Right cardiac atrium (tissue), 5 donors: ENCODE results near the gene MAMLD1. TPM values are rescaled to one million over a fixed set of nuclear protein-coding genes. Genes with fewer than 3 reads are reported as not detected.

ENCODE experiments used
- ATAC-seq, 2 donors: fragments of 200-7000 bp; cut with Tn5 transposase; one replicate each; pipeline versions ENCODE4 v1.8.0 to v1.9.1; 2020; ENCODE audit warnings: moderate library complexity in 2 of 2, mild to moderate bottlenecking in 1 of 2
- DNase-seq, 3 donors: peaks; one replicate each; pipeline ENCODE4 v3.0.0-alpha.2; 2020
- H3K27ac ChIP-seq: one replicate; pipeline ENCODE4 v1.5.1; 2013; ENCODE audit warnings: mild to moderate bottlenecking, low read length, control low read depth, moderate library complexity
- H3K27me3 ChIP-seq: one replicate; pipeline ENCODE4 v1.6.1; 2013; ENCODE audit not compliant: control insufficient read depth, insufficient read depth
- H3K4me1 ChIP-seq: one replicate; pipeline ENCODE4 v1.6.1; 2013; ENCODE audit warnings: low read length; ENCODE audit not compliant: control insufficient read depth, insufficient read depth
- H3K4me3 ChIP-seq: one replicate; pipeline ENCODE4 v1.5.1; 2013; ENCODE audit warnings: low read length, control low read depth
- H3K9me3 ChIP-seq: one replicate; pipeline ENCODE4 v1.6.1; 2013; ENCODE audit warnings: low read length; ENCODE audit not compliant: control insufficient read depth
- WGBS: extraction: QIAGEN DNeasy Blood & Tissue Kit; methylation state at CpG from one replicate; pipeline ENCODE4 v1.1.7; 2013; 5-methylcytosine and 5-hydroxymethylcytosine counted together
- intact Hi-C, 4 donors: fragments of 100-400 bp; cut with DNase I; formaldehyde crosslinking; loops; one replicate each; pipeline versions ENCODE4 v1.11.0 to v1.14.0; 2022 to 2023
- polyA plus RNA-seq: library from polyadenylated mRNA; stranded (reverse); fragments of 200-250 nt; gene quantifications from one replicate; pipeline ENCODE4 v1.2.3, GENCODE V29; 2013
- total RNA-seq, 4 donors: library from RNA; stranded (reverse); fragmentation: NEBNext Ultra II Directional; extraction: Animal tissue kit (Norgen Biotek cat#: 25700); gene quantifications; one replicate each; pipeline ENCODE4 v1.2.1, GENCODE V29; 2021
- donor health status: healthy with polysubstance abuse.
- donor health status: DM: no; HTN: yes; CAD: no.
- donor health status: DM: no; HTN: no; CAD: no.
- donor health status: DM: no; HTN: yes; CAD: no; lungs with severe emphysema.
- donor health status: DM: yes; HTN: yes; CAD: no.

The MAMLD1 gene
- total and polyA plus RNA-seq, 5 donors, result 1.3 to 3.1 (median 2.6) TPM

DNA sequence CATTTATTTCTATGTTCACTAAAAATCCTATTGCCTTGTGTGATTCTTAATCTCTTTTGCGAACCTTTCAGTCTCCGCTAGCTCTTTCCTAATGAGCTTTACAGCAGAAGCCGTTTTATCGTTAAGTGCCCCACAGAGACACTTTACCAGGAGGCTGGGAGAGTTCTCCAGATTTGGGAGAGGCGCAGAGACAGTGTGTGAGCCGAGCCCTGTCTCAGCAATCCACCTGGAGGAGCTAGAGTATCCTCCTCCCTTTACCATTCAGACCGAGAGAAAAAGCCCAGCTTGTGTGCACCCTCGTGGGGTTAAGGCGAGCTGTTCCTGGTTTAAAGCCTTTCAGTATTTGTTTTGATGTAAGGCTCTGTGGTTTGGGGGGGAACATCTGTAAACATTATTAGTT is 150.4 kb downstream of the MAMLD1 start:
- no peaks in the 10 kb centered on the region for H3K27me3 ChIP-seq
- DNase-seq (no peak), ATAC-seq (no peak)
- no peaks in the 10 kb centered on the region for H3K9me3 ChIP-seq
- no peak overlapping the region for H3K27ac ChIP-seq
- 87% methylated on average over 9 of the region's 9 CpGs for WGBS
- H3K4me3 ChIP-seq, result no peak overlapping the region
- intact Hi-C loops, result no loop called here
- H3K4me1 ChIP-seq, result peaks cover 4% of the 10 kb centered on the region

DNA sequence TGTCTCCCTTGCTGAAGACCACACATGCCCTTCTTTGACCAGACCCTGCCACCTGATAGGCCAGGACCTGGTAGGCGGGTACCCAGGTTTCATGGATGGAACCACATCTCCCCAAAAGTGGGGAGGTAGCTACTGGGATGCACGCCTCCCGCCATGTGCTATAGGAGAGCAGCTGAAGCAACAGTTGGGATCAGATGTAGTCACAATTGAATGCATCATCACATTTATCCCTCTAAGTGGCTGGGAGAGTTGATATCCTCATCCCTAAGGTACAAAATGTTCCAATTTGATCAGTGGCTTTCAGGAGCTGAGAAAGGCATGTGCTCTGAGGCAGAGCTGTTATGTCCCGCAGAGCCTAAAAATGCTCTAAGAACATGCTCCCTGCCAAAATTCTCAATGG is 151.3 kb downstream of the MAMLD1 start:
- ATAC-seq, result peak; percentile 17 to 56
- Histone ChIP-seq H3K9me3 (no peaks in the 10 kb centered on the region), H3K27me3 (no peaks in the 10 kb centered on the region), H3K4me1 (peaks cover 4% of the 10 kb centered on the region), H3K27ac (no peak overlapping the region), H3K4me3 (no peak overlapping the region)
- intact Hi-C loops, result no loop called here
- no peak for DNase-seq
- WGBS, result 86% methylated on average over 4 of the region's 4 CpGs

DNA sequence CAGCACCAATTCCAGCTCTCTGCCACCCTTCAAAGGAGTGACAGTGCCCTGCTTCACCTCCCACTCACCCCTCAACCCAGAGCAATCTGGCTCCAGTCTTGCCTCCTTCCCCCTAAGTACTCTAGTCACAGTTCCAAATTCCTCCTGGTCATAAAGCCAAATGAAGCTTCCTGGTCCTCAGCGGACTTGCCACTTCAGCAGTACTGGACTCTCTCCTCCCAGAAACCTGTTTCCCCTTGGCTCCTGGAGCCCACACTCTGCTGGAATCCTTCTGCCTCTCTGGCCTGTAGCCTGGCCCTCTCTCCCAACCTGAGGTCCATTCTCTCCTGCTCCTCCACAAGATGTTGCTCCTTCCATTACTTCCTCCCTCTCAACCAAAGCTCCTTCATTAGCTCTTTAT is 152.7 kb downstream of the MAMLD1 start:
- no peak overlapping the region for H3K27ac ChIP-seq
- ATAC-seq (no peak), DNase-seq (no peak)
- no peak overlapping the region for H3K4me3 ChIP-seq
- H3K27me3 ChIP-seq, result no peaks in the 10 kb centered on the region
- no peaks in the 10 kb centered on the region for H3K9me3 ChIP-seq
- WGBS, result 61% methylated on average over 1 of the region's 1 CpG
- intact Hi-C loops, result no loop called here
- H3K4me1 ChIP-seq, result peaks cover 4% of the 10 kb centered on the region

DNA sequence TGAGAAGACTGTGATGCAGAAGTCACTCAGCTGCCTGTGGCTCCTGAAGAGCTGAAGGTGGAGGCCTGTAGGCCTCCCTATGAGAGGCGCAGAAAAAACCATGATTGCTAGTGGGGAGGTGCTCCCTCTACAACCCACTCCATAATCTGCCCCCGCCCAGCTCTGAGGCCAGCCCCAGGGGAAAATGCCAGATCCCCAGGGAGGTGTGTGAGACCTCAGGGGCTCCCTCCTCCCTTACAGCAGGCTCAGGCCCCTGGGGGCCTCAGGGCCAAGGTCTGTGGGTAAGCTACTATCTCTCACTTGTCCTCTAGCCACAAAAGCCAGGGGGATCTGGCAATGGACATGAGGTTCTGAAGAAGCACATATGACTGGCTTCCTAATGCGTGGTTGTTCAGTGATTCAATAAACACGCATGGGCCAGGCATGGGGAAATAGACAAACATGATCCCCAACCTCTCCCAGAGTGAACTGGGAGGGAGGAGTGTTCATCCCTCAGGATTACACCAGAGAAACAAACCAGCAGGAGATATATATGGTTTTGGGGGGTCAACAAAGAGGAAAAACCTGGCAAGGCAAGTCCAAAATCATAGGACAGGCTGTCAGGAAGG is 154.3 kb downstream of the MAMLD1 start:
- intact Hi-C loops, result no loop called here
- ATAC-seq (no peak), DNase-seq (no peak)
- no peaks in the 10 kb centered on the region for H3K9me3 ChIP-seq
- peaks cover 4% of the 10 kb centered on the region for H3K4me1 ChIP-seq
- WGBS, result 86% methylated on average over 4 of the region's 4 CpGs
- H3K27me3 ChIP-seq, result no peaks in the 10 kb centered on the region
- H3K4me3 ChIP-seq, result no peak overlapping the region
- no peak overlapping the region for H3K27ac ChIP-seq

DNA sequence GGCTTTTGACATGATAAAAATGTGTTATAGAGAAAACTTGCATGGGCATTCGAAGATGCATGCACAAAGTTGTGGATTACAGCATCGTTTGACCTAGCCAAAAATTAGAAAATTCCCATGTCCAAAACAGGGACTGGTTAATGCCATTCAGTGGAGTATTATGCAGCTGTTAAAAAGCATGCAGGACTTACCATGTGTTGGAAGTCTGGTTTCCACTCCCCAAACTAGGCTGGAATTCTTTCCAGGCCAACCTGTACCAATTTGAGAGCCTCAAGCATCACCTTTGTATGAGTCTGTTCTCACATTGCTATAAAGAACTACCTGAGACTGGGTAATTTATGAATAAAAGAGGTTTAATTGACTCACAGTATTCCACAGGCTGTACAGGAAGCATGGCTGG is 159.4 kb downstream of the MAMLD1 start:
- H3K4me1 ChIP-seq, result peaks cover 6% of the 10 kb centered on the region
- H3K9me3 ChIP-seq, result no peaks in the 10 kb centered on the region
- 93% methylated on average over 2 of the region's 2 CpGs for WGBS
- no peak overlapping the region for H3K4me3 ChIP-seq
- intact Hi-C loops, result no loop called here
- ATAC-seq (no peak), DNase-seq (no peak)
- no peaks in the 10 kb centered on the region for H3K27me3 ChIP-seq
- no peak overlapping the region for H3K27ac ChIP-seq

DNA sequence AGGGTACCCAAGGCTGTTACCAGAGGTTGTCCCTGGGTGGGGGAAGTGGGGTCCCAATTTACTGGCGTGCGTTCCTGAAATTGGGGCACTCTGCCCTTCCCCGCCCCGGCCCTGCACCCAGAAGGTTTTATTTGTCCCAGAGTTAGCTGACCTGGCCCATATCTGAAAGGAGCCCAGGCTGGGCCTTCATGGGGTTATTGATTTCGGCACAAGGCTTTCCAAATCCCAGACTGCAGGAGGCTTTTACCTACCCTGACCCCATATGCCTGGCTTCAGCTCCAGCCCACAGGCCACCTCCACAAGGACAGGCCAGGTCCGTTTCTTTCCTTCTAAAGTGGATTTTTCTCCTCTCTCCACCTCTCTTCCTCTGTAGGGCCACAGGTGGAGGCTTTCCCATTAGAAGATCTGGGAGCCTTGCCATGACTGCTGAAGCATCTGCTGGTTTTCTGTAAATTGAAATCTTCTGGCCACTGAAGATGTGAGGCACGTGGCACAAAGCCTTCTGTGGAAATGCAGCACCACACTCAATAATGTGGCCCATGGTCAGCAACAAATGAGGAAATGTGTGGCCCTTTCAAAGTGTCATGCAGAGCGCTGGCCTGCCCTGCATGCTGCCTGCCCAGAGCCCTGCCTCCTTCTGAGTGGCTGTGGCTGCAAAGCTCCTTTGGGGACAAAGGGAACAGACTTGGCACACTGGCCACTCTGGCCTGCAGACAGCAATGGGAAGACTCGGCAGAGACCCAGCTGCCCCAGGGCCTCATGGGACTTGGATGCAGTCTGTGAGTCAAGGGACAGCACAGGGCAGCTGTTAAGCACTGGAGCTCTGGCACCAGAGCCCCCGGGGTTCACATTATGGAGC is 162.2 kb downstream of the MAMLD1 start:
- ATAC-seq (peak; percentile 63 to 84), DNase-seq (peak; percentile 39 to 78 (median 76))
- H3K27me3 ChIP-seq, result no peaks in the 10 kb centered on the region
- H3K4me3 ChIP-seq, result no peak overlapping the region
- WGBS, result 74% methylated on average over 10 of the region's 10 CpGs
- peaks cover 8% of the 10 kb centered on the region for H3K4me1 ChIP-seq
- H3K27ac ChIP-seq, result no peak overlapping the region
- intact Hi-C loops, result no loop called here
- H3K9me3 ChIP-seq, result no peaks in the 10 kb centered on the region

DNA sequence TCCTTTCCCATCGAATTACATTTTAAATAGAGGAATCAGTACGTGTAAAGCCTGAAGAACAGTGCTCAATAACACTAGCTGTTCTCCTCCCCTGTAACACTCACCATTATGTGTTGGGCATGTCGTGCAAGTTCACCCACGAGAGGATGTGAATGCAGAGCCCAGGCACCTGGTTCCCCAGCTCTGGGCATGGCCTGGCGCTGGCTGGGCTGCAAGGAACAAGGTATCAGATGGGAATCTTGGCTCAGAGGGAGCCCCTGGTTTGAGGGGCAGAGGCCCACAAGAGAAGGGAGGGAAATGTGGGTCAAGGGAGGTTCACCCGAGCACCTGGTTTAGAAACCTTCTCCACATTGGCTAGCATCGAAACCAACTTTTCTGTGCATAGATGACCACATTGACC is 163.6 kb downstream of the MAMLD1 start:
- ATAC-seq, result no peak
- Histone ChIP-seq H3K27me3 (no peaks in the 10 kb centered on the region), H3K9me3 (no peaks in the 10 kb centered on the region), H3K4me3 (no peak overlapping the region), H3K27ac (no peak overlapping the region), H3K4me1 (peaks cover 8% of the 10 kb centered on the region)
- intact Hi-C loops, result no loop called here
- 80% methylated on average over 7 of the region's 7 CpGs for WGBS
- no peak for DNase-seq

DNA sequence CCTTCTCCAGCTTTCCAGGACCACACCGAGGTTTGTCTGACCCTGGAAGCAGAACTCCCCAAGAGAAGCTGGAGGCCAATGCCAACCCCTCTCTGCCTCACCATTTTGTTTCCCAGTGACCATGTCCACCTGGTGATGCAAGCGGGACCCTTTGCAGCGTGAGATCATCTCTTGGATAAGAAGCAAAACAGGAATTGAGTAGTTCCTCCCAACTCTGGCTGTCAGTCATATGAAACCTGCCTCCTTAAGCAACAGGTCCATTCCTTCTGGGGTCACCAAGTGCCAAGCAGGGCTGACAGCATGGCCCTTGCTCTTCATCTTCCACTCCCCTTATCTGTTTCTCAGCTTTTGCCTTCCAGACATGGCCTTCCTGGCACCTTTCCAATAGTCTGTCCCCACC is 164.0 kb downstream of the MAMLD1 start:
- WGBS, result 73% methylated on average over 3 of the region's 3 CpGs
- intact Hi-C loops, result no loop called here

DNA sequence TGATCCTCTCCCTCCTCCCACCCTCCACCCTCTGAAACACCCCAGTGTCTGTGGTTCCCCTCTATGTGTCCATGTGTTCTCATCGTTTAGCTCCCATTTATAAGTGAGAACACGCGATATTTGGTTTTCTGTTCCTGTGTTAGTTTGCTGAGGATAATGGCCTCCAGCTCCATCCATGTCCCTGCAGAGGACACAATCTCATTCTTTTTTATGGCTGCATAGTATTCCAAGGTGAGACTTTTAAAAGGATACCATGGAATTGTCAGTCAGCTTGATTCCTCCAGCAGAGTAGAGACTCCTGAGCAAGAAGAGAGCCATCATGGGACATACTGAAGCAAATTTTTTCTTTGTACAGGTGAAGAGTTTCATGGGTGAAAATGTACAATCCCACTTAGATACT is 166.5 kb downstream of the MAMLD1 start:
- DNase-seq (no peak), ATAC-seq (no peak)
- 100% methylated on average over 3 of the region's 3 CpGs for WGBS
- intact Hi-C loops, result no loop called here
- no peaks in the 10 kb centered on the region for H3K27me3 ChIP-seq
- H3K27ac ChIP-seq, result no peak overlapping the region
- no peaks in the 10 kb centered on the region for H3K9me3 ChIP-seq
- H3K4me3 ChIP-seq, result no peak overlapping the region
- H3K4me1 ChIP-seq, result peaks cover 8% of the 10 kb centered on the region

More for the DNA sequence above, 164.0 kb downstream of the MAMLD1 start:
- Histone ChIP-seq H3K27ac (no peak overlapping the region), H3K4me1 (peaks cover 8% of the 10 kb centered on the region), H3K9me3 (no peaks in the 10 kb centered on the region), H3K27me3 (no peaks in the 10 kb centered on the region), H3K4me3 (no peak overlapping the region)
- ATAC-seq (no peak), DNase-seq (no peak)

DNA sequence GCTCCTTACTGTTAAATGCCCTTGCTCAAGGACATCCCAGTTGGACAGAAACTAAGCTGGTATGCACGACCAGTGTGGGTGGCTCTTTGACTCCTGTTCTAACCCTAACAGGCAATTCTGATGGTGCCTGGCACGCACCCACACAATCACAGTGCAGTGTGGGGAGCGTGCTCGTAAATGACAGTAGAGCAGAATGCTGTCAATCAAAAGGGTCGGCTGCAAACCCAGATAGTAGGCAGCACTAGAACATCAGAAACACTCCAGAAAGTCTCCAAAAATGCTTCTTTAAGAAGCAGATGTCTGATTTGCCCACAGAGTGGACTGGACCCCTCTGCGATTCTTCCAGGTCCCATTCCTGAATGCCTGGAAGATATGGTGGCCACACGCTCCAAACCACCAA is 167.7 kb downstream of the MAMLD1 start:
- H3K4me3 ChIP-seq, result no peak overlapping the region
- H3K4me1 ChIP-seq, result peaks cover 2% of the 10 kb centered on the region
- no peak for DNase-seq
- no peaks in the 10 kb centered on the region for H3K27me3 ChIP-seq
- intact Hi-C loops, result no loop called here
- ATAC-seq, result no peak
- 77% methylated on average over 7 of the region's 7 CpGs for WGBS
- H3K9me3 ChIP-seq, result no peaks in the 10 kb centered on the region
- no peak overlapping the region for H3K27ac ChIP-seq

DNA sequence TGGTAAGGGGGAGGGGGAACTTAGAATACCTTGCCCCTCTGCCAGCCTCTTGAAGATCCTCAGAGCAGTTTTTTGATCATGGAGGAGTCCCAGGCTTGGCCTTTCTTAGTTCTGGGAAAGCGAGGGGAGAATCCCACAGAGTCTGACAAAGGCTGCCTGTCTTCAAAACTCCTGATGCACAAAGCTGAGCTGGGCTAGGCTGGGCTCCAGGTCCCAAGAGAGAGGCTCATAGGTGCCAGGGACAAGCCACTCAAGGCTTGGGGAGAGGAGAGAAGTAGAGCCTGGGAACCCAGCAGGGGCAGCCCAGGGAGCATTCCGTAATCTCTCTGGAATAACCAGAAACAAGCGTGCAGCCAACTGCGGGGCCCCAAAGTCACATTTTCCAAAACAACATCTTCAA is 168.3 kb downstream of the MAMLD1 start:
- no peak overlapping the region for H3K27ac ChIP-seq
- H3K27me3 ChIP-seq, result no peaks in the 10 kb centered on the region
- WGBS, result 89% methylated on average over 4 of the region's 4 CpGs
- no peaks in the 10 kb centered on the region for H3K9me3 ChIP-seq
- DNase-seq, result no peak
- intact Hi-C loops, result no loop called here
- no peak for ATAC-seq
- peaks cover 2% of the 10 kb centered on the region for H3K4me1 ChIP-seq
- no peak overlapping the region for H3K4me3 ChIP-seq
